GM19463 (cell line): ENCODE data around the gene KLC3.
"Not testable (repeated sequence)": the region's sequence is repeated elsewhere in the genome, so short reads cannot be mapped to it uniquely, and the experiment has no call there.

Experiments used
- ATAC-seq: cut with Tn5 transposase; IDR thresholded peaks from one replicate; pipeline ENCODE4 v1.9.1; 2021; ENCODE audit warnings: mild to moderate bottlenecking, moderate library complexity; ENCODE audit not compliant: unreplicated experiment

The KLC3 gene

DNA sequence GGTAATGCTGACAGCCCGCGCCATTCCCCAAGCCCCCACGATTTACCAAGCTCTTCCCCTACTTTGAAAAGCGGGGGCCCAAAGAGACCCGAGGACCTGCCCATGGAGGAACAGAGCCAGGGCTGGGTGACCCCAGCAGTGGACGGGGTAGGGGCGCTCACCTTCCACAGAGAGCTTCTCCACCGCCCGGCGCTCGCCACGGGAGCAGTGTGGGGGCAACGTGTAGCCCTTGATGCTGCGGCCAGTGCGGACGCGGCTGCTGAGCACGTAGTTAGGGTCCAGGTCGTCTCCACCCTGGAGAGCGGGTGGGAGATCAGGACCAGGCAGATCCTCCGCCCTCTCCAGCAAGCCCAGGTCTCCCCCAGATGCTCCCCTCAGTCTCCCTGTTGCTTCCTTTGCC lies 25.2 kb upstream of the KLC3 start:
- no peak for ATAC-seq

DNA sequence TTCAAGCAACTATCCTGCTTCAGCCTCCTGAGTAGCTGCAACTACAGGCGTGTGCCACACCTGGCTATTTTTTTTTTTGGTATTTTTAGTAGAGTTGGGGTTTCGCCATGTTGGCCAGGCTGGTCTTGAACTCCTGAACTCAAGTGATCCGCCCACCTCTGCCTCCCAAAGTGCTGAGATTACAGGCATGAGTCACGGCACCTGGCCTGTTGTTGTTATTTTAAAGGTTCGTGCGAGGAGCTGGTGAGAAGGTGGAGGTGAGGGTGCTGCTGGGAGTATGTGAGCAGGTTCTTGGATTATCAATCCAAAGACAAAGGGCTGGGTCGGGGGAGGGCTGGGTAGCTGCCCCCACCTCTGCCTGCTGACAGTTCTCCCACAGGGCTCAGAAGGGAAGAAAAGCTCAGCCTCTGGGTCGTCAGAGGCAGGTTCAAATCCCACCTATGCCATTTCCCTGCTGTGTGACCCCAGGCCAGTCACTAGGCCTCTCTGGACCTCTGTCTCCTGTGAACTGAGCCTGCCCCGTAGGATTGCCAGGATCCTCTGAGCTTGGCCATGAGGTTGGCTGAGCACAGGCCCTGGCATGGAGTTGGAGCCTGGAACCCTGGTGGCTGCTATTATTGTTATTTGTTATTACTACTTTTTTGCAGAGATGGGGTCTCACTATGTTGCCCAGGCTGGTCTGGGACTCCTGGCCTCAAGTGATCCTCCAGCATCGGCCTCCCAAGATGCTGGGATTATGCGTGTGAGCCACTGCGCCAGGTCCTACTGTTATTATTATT lies 19.4 kb upstream of the KLC3 start:
- no peak for ATAC-seq

DNA sequence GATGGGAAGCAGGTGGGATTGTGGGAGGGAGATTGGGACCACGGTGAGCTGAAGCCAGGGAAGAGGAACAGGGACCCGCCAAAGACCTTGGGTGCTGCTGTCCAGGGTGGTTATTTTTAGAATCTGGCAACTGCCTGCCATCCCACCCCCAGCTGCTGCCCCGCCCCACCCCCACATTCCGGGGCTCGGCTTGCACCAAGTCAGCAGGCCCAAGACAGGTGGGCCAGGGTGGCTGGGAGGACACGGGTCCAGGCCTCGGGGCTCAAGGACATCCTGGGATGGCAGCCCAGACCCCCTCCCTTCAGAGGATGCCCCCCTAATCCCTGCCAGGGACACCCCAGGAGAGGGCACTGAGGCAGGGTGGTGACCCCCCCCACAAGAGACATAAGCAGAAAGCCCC lies 18.7 kb upstream of the KLC3 start:
- ATAC-seq = no peak

DNA sequence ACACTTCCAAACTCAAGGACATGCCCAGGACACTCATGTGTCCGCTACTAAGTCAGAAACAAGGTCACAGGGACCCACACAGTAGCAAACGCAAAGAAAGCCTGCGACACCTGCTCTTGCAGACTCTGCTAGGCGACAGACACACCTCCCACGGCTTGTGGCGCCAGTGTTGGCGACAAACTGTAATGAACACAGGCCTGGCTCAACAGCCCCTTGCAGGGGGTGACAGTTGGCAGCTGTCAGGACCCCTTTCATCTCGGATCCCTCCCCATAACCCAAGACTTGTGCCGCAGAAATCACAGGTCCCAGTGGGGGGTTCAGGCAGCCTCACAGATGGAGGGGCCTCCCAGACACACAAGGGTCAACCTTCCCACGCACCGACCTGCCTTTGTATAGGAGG lies 18.2 kb upstream of the KLC3 start:
- no peak for ATAC-seq

DNA sequence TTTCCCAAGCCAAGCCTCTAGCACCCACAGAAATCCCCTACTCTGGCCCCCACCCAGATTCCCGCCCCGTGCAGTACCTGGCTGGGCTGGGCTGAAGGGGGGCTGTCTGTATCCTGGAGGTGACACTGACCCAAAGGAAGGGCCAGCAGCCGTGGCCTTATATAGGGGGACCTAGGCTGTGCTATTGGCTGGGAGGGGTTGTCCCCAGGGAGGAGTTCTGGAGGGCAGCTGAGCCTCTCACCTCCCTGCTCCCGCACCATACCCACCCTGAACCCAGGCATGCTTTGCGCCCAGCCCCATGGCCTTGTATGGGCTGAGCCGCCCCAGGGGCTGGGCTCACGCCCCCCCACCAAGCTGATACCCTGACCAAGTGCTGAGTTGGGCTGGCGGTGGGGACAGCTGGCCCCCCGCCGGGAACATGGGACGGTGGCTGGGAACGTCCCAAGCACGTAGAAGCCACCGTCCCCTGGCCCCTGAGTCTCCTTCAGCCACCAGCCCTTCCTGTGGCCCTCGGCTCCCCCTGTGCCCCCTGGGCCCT lies 17.7 kb upstream of the KLC3 start, which contains the start of gene CKM:
Gene CKM, minus strand, starts transcription at position 132 of the 538 bp plus-strand sequence. CDS start 3,162 bp downstream, outside the sequence.
- no peak for ATAC-seq

DNA sequence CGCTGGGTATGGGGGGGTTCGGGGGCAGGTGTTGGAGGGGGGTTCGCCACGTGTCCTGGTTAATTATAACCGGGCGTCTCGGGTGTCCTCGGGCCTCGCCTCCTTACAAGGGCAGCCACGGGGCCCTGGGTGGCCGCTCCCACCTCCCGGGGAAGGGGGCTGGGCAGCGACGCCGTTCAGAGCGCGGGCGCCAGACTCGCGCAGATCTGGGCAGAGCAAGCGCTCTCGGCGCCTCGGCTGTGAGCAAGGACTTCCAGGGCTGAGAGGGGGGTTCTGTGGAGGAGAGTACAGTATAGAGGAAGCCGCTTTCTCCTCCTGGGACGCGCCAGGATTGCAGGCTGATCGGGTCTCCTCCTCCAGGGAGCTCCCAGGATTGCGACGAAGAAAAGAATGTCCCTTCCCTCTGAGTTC lies 16.9 kb upstream of the KLC3 start:
- ATAC-seq = no peak

DNA sequence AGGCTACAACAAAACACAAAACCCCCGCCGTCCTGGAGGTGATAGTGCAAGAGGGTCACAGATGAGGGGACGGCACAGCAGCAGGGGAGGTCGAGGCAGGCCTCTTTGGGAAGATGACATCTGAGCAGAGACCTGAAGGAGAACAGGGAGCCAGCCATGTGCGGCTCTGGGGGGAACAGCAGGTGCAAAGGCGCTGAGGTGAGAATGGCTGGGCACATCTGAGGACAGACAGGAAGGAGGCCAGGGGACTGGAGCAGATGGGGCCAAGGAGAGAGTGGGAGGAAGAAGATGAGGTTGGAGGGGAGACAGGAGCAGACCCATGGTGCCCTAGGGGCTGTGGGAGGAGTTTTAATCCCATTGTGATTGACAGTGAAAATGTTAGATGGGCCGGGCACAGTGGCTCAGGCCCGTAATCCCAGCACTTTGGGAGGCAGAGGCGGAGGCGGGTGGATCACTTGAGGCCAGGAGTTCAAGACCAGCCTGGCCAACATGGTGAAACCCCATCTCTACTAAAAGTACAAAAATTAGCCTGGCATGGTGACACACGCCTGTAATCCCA lies 16.1 kb upstream of the KLC3 start:
- no peak for ATAC-seq

DNA sequence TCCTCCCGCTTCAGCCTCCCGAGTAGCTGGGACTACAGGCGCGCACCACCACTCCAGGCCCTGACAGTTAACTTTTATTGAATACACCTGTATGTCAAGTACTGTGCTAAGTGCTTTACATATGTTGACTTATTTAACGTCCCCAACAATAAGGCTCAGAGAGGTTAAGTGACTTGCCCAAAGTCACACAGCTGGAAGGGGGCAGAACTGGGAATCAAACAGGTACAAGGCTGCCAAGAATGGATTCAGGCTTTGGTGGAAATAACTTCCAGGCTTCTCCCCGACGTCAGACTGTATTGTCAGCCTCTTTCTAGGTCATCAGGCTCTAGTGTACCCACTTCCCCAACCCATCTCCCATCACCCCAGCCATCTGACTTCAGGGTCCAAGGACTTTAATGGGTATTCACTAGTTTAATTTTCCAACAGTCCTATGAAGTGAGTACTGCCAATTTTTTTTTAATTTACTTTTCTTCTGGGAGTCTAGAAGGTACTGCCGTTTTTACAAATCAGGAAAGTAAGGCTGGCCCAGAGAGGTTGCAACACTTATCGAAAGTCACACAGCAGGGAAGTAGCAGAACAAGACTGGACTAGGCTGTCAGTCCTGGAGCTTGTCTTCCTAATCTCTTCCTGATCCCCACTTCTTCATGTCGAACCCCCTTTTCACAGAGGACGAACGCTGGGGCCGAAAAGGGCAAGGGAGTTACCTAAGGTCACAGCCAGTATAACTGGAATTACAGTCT lies 13.0 kb upstream of the KLC3 start:
- no peak for ATAC-seq

DNA sequence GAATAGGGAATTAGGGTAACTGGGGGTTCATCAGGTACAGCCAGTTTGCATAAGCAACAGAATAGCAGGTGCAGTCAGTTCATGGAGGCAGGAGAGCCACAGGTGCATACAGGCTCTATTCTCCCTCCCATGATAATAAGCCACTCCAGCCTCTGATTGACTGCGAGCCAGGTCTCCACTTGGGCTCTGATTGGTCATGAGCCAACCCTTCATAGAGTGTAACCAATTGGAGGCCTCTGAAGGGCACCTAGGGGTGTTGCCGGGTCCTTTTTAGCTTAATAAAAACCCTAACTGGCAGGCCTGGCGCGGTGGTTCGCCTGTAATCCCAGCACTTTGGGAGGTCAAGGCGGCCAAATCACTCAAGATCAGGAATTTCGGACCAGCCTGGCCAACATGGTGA lies 9.1 kb upstream of the KLC3 start:
- ATAC-seq = no peak

DNA sequence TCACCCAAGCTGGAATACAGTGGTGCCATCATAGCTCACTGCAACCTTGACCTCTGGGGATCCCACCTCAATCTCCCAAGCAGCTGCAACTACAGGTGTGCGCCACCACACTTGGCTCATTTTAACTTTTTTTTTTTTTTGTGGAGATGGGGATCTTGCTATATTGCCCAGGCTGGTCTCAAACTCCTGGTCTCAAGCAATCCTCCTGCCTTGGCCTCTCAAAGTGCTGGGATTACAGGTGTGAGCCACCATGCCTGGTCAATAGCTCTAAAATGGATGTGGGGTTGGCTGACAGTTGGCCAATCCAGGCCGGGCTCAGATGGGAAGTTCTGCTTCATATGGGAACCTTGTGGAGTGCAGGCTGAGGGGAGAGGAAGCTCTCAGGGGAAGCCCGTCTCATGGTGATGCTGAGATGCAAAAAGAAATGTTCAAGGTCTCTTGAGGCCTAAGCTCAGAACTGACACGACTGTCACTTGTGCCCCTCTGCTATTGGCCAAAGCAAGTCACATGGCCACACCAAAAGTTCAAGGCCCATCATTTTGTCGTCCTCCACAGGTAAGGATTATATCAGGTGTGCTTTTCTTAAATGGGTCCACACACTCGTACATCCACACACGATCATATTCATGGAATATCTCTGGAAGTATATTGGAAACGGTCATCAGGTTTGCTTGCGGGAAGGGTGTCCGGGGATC lies 6.8 kb upstream of the KLC3 start:
- no peak for ATAC-seq

DNA sequence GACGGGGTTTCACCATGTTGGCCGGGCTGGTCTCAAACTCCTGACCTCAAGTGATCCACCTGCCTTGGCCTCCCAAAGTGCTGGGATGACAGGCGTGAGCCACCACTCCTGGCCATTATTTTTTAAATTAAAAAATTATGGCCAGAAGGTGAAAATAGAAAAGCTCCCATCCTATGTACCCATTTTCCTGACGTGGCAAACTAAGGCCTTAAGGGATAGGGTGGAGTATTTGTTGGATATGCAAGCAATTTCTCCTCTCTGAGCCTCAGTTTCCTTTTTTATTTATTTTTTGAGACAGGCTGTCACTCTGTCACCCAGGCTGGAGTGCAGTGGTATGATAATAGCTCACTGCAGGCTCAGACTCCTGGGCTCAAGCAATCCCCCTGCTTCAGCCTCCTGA lies 5.7 kb upstream of the KLC3 start:
- not testable (repeated sequence) for ATAC-seq

DNA sequence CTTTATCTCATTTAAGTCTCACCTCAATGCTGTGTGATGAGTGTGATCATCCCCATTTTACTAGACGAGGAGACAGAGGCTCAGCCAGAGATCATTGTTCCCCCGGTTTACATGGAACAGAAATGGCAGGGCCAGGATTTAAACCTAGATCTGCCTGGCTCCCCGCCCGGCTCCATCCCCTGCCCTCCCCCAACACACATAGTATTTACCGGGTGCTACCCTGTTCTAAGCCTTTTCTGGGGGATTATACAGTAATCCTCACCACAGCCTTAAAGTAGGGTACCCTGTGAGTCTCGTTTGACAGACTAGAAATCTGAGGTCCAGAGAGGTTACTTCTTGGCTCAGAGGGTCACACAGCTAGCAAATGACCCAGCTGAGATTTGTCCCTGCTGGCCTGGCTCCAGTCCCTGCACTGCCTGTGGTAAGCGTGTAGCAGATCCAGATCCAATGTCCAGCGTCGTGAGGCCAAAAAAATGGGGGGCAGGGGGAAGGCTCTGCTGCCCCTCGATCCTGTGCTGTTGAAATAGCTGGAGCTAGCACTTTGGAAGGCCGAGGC lies 3.8 kb upstream of the KLC3 start:
- no peak for ATAC-seq

DNA sequence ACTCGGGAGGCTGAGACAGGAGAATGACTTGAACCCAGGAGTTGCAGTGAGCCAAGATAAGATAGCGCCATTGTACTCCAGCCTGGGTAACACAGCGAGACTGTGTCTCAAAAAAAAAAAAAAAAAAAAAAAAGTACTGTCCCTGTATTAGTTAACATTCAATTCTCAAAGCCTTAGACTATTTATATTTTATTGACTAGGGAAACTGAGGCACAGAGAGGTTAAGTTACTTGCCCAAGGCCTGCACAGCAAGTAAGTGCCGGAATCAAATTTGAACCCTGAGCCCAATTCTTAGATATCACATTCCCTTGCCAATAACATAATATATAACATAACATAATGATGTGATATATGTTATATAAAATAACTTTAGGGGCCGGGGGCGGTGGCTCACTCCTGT lies 921 bp upstream of the KLC3 start:
- no peak for ATAC-seq

DNA sequence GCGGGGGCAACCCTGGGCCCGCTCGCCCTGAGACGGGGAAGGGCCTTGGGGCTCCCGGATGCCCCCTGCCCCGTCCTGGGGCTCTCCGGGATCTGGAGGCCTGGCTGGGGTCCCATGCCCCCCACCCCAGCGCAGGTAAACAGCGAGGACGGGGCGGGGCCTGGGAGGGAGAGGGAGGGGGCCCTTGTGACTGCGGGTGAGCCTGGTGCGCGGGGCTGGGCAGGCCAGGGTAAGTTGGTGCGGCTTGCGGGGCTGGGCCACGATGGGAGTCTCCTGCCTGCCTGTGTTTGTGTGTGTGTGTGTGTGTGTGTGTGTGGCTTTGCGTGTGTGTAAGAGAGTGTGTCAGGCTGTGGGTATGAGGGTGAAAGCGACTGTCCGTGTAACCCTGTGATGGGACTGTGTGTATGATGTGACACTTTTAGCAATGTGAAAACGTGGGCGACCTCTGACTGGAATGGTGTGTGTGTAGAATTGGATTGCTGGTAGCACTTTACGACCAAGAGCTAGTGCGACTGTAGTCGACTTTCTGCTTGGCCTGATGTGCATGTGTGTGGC lies 426 bp downstream of the KLC3 start:
- no peak for ATAC-seq

DNA sequence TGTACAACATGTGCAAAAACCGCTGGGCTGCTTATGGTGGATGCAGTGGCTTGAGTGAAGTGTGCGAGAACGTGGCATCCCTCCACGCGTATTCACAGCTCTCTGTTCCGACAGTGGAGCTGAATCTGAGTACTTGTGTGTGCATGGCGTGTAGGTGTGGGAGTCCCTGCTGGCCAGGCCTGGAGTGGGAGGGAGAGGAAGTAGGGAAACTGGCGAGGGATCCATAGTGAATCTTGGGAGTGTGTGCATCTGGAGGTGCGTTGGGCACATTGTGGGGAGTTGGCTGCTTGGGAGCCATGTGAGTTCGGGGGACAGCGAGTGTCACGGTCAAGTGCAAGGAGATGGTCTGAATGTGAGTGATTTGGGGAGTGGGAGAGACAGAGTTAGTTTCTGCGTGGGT lies 2.4 kb downstream of the KLC3 start:
- ATAC-seq = no peak

DNA sequence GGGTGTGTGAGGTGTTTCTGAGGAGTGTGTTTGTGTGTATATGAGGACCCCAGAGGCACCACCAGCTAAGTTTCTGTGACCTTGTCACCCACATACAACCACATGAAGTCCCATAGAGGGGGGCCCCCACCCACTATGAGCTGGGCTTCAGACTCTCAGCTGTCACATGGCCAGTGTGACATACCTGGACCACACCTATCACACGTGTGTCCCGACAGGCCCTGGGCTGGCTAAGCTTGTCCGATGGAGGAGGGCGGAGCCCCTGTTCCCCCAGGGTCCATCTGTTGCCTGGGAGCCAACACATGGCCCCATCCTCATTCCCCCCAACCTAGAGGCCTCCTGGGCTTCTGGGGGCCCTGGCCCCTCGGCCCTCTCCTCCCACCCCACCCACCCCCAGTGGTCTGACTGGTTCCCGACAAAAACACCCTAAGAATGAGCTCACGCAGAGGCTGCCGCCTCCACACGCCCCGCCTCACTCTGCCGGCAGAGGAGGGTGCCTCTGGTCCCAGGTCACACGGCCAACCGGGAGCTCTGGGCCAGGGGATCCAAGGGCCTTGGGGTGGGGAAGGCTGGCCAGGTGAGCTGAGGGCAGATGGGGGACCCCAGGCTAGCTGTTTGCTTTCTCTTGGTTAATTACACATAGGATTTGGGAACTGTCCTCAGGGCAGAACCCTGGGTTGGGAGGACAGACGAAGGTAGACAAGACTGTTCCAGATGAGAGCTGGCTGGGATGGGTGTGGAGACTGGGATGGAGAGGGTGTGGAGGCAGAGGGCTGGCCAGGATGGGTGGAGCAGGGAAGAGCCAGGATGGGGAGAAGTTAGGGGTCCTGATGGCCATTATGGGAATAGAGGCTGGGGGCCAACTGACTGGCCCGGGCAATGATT lies 4.3 kb downstream of the KLC3 start:
- no peak for ATAC-seq

DNA sequence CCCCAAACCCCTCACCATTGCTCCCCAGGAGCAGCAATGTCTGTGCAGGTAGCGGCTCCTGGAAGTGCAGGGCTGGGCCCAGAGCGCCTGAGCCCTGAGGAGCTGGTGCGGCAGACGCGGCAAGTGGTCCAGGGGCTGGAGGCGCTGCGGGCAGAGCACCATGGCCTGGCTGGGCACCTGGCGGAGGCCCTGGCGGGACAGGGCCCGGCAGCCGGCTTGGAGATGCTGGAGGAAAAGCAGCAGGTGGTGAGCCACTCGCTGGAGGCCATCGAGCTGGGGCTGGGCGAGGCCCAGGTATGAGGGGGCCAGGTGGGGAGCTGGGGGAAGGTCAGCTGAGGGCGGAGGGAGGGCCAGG lies 4.9 kb downstream of the KLC3 start:
- no peak for ATAC-seq

DNA sequence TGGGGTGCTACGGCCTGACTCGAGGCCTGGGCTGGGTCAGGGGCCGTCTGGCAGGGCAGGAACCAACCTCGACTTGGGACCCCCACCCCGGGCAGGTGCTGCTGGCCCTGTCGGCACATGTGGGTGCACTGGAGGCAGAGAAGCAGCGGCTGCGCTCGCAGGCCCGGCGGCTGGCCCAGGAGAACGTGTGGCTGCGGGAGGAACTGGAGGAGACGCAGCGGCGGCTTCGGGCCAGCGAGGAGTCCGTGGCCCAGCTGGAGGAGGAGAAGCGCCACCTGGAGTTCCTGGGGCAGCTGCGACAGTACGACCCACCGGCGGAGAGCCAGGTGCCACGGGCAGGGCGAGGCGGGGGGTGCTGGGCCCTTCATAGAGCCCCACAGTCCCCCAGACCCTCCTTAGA lies 5.9 kb downstream of the KLC3 start:
- no peak for ATAC-seq

DNA sequence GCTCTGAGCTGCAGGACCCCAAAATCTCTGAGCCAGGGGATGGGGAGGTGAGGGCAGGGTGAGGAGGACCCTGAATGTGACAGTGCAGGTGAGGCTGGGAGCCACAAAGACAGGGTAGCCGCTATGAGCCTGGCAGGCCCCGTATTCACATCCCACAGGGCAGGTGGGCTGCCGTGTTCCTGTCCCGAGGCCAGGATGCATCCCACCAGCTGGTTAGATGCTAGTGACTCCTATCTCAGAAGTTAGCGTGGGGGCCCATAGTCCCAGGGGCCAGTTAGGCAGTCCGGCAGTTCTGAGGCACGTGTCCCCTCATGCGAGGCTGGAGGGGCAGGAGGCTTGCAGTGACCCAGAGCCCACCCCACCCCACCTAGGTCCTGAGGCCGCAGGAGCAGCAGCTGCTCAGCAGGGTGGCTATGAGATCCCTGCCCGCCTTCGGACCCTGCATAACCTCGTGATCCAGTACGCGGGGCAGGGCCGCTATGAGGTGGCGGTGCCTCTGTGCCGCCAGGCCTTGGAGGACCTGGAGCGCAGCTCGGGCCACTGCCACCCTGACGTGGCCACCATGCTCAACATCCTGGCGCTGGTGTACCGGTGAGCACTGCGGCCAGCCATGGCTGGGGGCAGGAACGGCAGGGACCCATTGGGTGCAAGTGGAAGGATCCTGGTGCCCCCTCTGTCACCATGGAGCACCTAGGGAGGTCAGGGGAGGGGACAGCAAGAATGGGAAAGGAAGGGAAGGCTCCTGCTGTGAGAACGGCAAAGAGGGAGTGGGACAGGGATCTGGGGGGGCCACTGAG lies 7.2 kb downstream of the KLC3 start:
- no peak for ATAC-seq
